Kidney (tissue), 14 donors: ENCODE results near the gene TAF10. TPM values are rescaled to one million over a fixed set of nuclear protein-coding genes. Genes with fewer than 3 reads are reported as not detected.

Source experiments
- DNase-seq, 5 donors: peaks; one replicate each; pipeline ENCODE4 v3.0.0-alpha.2; 2013 to 2020
- FAIRE-seq: peaks from 2 replicates; lab custom pipeline; 2012; peaks lifted over from hg19 to GRCh38; lab: Jason Lieb, UNC
- H3K27ac ChIP-seq, 2 donors: one replicate each; pipeline ENCODE4 v1.7.0; 2013; ENCODE audit warnings: low read depth in 2 of 2, low read length in 2 of 2, inconsistent platforms in 1 of 2
- H3K27me3 ChIP-seq: one replicate; pipeline ENCODE4 v1.7.1; 2013; ENCODE audit warnings: low read length, inconsistent platforms; ENCODE audit not compliant: control insufficient read depth, insufficient read depth
- H3K36me3 ChIP-seq, 3 donors: one replicate each; pipeline versions ENCODE4 v1.7.0 to v1.7.1; 2013; ENCODE audit warnings: low read length in 3 of 3, control low read depth in 1 of 3, inconsistent platforms in 1 of 3; ENCODE audit not compliant: insufficient read depth in 3 of 3, control insufficient read depth in 2 of 3
- H3K4me1 ChIP-seq, 3 donors: one replicate each; pipeline versions ENCODE4 v1.7.0 to v1.7.1; 2013; ENCODE audit warnings: low read length in 3 of 3, inconsistent platforms in 1 of 3, low read depth in 1 of 3; ENCODE audit not compliant: control insufficient read depth in 2 of 3, insufficient read depth in 2 of 3
- H3K4me3 ChIP-seq, 3 donors: one replicate each; pipeline versions ENCODE4 v1.7.0 to v1.8.1; 2013; ENCODE audit warnings: low read length in 3 of 3, control low read depth in 1 of 3, inconsistent platforms in 1 of 3
- H3K9ac ChIP-seq, 3 donors: one replicate each; pipeline versions ENCODE4 v1.7.0 to v1.7.1; 2013; ENCODE audit warnings: low read length in 3 of 3, control low read depth in 1 of 3, inconsistent platforms in 1 of 3
- H3K9me3 ChIP-seq, 3 donors: one replicate each; pipeline versions ENCODE4 v1.7.0 to v1.7.1; 2013; ENCODE audit warnings: low read length in 3 of 3, control low read depth in 1 of 3, inconsistent platforms in 1 of 3; ENCODE audit not compliant: control insufficient read depth in 2 of 3, insufficient read depth in 1 of 3
- CTCF ChIP-seq: IDR thresholded peaks from 3 replicates; pipeline ENCODE4 v1.5.1; 2012; ENCODE audit warnings: mild to moderate bottlenecking, moderate library complexity, borderline replicate concordance; ENCODE audit not compliant: insufficient read depth; ENCODE audit errors: extremely low read depth
- intact Hi-C: fragments of 100-400 bp; cut with DNase I; formaldehyde crosslinking; loops from one replicate; pipeline ENCODE4 v1.11.1; 2022
- polyA plus RNA-seq: library from polyadenylated mRNA; stranded (reverse); fragments of 350-450 nt; fragmentation: Illumina TruSeq; extraction: RNeasy Lipid Tissue Mini Kit (QIAGEN cat#74804); gene quantifications from one replicate; pipeline ENCODE4 v1.2.3, GENCODE V29; 2014; ENCODE audit warnings: low read depth, low replicate concordance; ENCODE audit not compliant: insufficient read depth
- total RNA-seq: library from RNA; stranded (reverse); fragmentation: NEBNext Ultra II Directional; extraction: Animal tissue kit (Norgen Biotek cat#: 25700); gene quantifications from one replicate; pipeline ENCODE4 v1.2.1, GENCODE V29; 2021
- donor health status: control.
- donor health status: control.
- donor health status: control.
- donor health status: control.
- donor health status: control.
- donor health status: DM: yes; HTN: yes; CAD: no.
- donor health status: Normal renal cell carcinoma (clear cell type).

TAF10 gene
- total and polyA plus RNA-seq, 2 donors from 2014 or later = 136 to 250 TPM

DNA sequence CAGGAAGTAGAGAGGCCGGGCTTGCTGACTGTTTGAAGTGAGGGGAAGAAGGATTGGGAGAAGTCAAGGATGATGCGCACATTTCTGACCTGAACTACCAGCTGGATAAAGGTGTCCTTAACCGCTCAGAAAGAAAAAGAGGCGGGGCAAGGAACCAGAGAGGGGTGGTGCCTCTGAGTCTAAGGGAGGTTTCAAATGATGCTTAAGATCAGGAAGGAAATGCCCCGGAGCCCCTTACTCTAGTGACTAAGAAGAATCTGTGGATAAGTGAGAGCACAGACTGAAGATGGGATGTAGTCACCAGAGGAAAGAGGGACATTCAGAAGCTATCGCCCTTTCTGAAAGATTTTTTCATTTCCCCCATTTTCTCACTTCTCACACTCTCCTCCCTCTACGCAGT lies 30.9 kb upstream of the TAF10 start:
- H3K27ac ChIP-seq = no peak overlapping the region
- no peaks in the 10 kb centered on the region for H3K36me3 ChIP-seq
- no peak for DNase-seq
- FAIRE-seq = no peak
- H3K9ac ChIP-seq = no peak overlapping the region
- intact Hi-C loops = no loop called here
- no peak for TF ChIP-seq CTCF
- no peaks in the 10 kb centered on the region for H3K27me3 ChIP-seq
- H3K4me1 ChIP-seq = peaks cover 0 to 25% (median 6%) of the 10 kb centered on the region in 3 donors
- H3K4me3 ChIP-seq = no peak overlapping the region
- H3K9me3 ChIP-seq = no peaks in the 10 kb centered on the region

DNA sequence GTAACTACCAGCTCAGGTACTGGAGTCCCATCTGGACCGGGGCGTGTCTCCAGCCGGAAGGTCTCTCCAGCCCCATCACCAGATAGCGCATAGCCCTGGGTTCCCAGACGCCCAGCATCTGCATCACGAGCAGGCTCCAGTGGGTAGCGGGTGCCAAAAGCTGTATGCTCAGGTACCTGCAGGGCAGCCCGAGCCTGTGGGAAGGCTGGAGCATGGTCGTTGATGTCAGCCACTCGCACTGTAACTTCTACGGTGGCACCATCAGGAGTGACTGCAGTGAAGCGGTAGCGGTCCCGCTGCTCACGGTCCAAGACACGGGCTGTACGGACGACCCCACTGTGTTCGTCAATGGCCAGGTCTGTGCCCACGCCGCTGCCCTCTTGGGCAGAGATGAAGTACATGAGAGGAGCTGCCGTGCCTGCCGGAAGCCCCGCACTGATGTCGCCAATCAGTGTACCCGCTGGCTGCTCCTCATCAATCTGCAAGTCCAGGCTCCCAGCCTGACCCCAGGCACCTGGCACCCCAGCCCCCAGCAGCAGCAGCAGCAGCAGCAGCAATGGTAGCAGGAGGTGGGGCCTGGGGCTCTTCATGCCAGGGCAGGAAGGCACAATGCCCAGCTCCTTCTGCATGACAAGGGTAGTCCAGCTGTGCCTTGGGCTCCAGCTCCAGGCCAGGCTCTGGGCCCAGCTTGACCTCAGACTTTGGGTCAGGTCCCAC lies 29.1 kb upstream of the TAF10 start:
- Histone ChIP-seq H3K4me3 (no peak overlapping the region), H3K36me3 (no peaks in the 10 kb centered on the region), H3K27ac (no peak overlapping the region), H3K9ac (no peak overlapping the region), H3K4me1 (peaks cover 0 to 23% (median 12%) of the 10 kb centered on the region in 3 donors), H3K9me3 (no peaks in the 10 kb centered on the region), H3K27me3 (no peaks in the 10 kb centered on the region)
- intact Hi-C loops = no loop called here
- DNase-seq (peak in 1 of 5 donors; percentile 57), FAIRE-seq (no peak)
- no peak for TF ChIP-seq CTCF

DNA sequence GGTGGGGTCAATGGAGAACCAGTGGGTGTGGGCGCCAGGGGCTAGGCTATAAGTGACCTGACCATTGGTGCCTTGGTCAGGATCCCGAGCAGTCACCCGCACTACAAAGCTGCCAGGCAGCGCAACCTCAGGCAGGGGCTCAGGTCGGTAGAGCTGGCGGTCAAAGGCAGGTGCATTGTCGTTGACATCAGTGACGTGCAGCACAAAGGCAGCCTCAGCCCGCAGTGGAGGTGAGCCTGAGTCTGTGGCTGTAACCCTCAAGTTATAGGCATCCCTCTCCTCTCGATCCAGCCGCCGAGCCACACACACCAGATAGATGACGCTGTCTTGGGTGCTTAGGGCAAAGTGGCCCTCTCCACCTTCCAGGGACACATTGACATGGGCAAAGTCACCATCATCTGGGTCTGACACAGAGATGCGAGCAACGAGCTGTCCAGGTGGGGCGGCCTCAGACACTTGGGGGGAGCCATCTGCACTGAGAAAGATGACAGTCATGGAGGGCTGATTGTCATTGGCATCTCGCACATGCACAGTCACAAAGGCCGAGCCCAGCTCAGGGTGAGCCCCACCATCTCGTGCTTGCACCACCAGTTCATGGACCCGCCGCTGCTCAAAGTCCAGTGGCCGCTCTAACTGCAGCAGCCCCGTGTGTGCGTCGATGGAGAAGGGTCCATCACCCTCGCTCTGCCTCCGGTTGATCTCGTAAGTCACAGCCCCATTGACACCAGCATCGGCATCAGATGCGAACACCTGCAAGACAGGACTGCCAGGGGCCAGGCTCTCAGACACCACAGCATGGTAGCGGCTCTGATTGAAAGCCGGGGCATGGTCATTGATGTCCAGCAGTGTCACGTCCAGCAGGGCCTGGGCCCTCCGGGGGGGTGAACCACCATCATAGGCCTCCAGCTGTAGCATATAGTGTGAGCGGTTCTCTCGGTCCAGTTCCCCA lies 28.3 kb upstream of the TAF10 start:
- DNase-seq = peak in 1 of 5 donors; percentile 65
- no peak for TF ChIP-seq CTCF

More for the DNA sequence above, 28.3 kb upstream of the TAF10 start:
- Histone ChIP-seq H3K9ac (no peak overlapping the region), H3K27ac (no peak overlapping the region), H3K9me3 (no peaks in the 10 kb centered on the region), H3K4me3 (no peak overlapping the region), H3K4me1 (peaks cover 0 to 18% (median 12%) of the 10 kb centered on the region in 3 donors), H3K27me3 (no peaks in the 10 kb centered on the region), H3K36me3 (no peaks in the 10 kb centered on the region)
- FAIRE-seq = no peak
- intact Hi-C loops = no loop called here
